ENCODE measurements around the gene AKIRIN2.
A peak's percentile ranks its signal among the peaks of the same experiment; 100 is the strongest.
"Not testable (repeated sequence)": the region's sequence is repeated elsewhere in the genome, so short reads cannot be mapped to it uniquely, and the experiment has no call there.

The AKIRIN2 gene

GRCh38 chr6:87692086-87692485 is 9.9 kb downstream of the AKIRIN2 start:
- H3K4me1 ChIP-seq (ENCODE audit: control insufficient read depth in 1 of 2, insufficient read depth in 1 of 2, low read depth in 1 of 2, low read length in 1 of 2): peaks cover 74 to 89% of the 10 kb centered on the region in 2 experiments
- H3K36me3 ChIP-seq: peaks cover 21% of the 10 kb centered on the region
- TF ChIP-seq CTCF (IDR thresholded peaks at IDR 0.05): no peak
- peak overlapping the region; percentile 98 for H3K27ac ChIP-seq
- H3K9me3 ChIP-seq: no peaks in the 10 kb centered on the region
- peak overlapping the region in 1 of 2 experiments; percentile 16 for H3K4me3 ChIP-seq (ENCODE audit: low read depth in 1 of 2, low read length in 1 of 2)
- H3K27me3 ChIP-seq: no peaks in the 10 kb centered on the region

- Histone ChIP-seq H3K27me3 (no peaks in the 10 kb centered on the region), H3K36me3 (peaks cover 13% of the 10 kb centered on the region), H3K4me1 (ENCODE audit: control insufficient read depth in 1 of 2, insufficient read depth in 1 of 2, low read depth in 1 of 2, low read length in 1 of 2) (peaks cover 67 to 84% of the 10 kb centered on the region in 2 experiments), H3K27ac (peak overlapping the region; percentile 98), H3K9me3 (no peaks in the 10 kb centered on the region), H3K4me3 (ENCODE audit: low read depth in 1 of 2, low read length in 1 of 2) (peak overlapping the region in 1 of 2 experiments; percentile 28)
- no peak for TF ChIP-seq CTCF (IDR thresholded peaks at IDR 0.05)
Observed at GRCh38 chr6:87690441-87690840, 11.6 kb downstream of the AKIRIN2 start.

GRCh38 chr6:87687893-87688292 is 14.1 kb downstream of the AKIRIN2 start:
- Histone ChIP-seq H3K27ac (peak overlapping the region; percentile 19), H3K4me1 (ENCODE audit: control insufficient read depth in 1 of 2, insufficient read depth in 1 of 2, low read depth in 1 of 2, low read length in 1 of 2) (peaks cover 58 to 80% of the 10 kb centered on the region in 2 experiments), H3K36me3 (peaks cover 13% of the 10 kb centered on the region)
- not testable (repeated sequence) for H3K9me3 ChIP-seq; H3K27me3 ChIP-seq; H3K4me3 ChIP-seq (ENCODE audit: low read depth in 1 of 2, low read length in 1 of 2)

GRCh38 chr6:87687296-87687695 is 14.7 kb downstream of the AKIRIN2 start:
- Histone ChIP-seq H3K36me3 (peaks cover 13% of the 10 kb centered on the region), H3K27ac (peak overlapping the region; percentile 28), H3K4me1 (ENCODE audit: control insufficient read depth in 1 of 2, insufficient read depth in 1 of 2, low read depth in 1 of 2, low read length in 1 of 2) (peaks cover 55 to 80% of the 10 kb centered on the region in 2 experiments), H3K9me3 (no peaks in the 10 kb centered on the region), H3K27me3 (no peaks in the 10 kb centered on the region), H3K4me3 (ENCODE audit: low read depth in 1 of 2, low read length in 1 of 2) (no peak overlapping the region)
- TF ChIP-seq CTCF (IDR thresholded peaks at IDR 0.05): no peak

- not testable (repeated sequence) for H3K4me3 ChIP-seq (ENCODE audit: low read depth in 1 of 2, low read length in 1 of 2); H3K27me3 ChIP-seq; H3K9me3 ChIP-seq
- Histone ChIP-seq H3K36me3 (peaks cover 13% of the 10 kb centered on the region), H3K4me1 (ENCODE audit: control insufficient read depth in 1 of 2, insufficient read depth in 1 of 2, low read depth in 1 of 2, low read length in 1 of 2) (peaks cover 49 to 75% of the 10 kb centered on the region in 2 experiments), H3K27ac (peak overlapping the region; percentile 50)
Observed at GRCh38 chr6:87686636-87687205, 15.3 kb downstream of the AKIRIN2 start.

- H3K9me3 ChIP-seq: no peaks in the 10 kb centered on the region
- peaks cover 33 to 58% of the 10 kb centered on the region in 2 experiments for H3K4me1 ChIP-seq (ENCODE audit: control insufficient read depth in 1 of 2, insufficient read depth in 1 of 2, low read depth in 1 of 2, low read length in 1 of 2)
Observed at GRCh38 chr6:87684895-87685654, 17.0 kb downstream of the AKIRIN2 start.

More at GRCh38 chr6:87684895-87685654, 17.0 kb downstream of the AKIRIN2 start:
- Histone ChIP-seq H3K36me3 (peaks cover 26% of the 10 kb centered on the region), H3K27ac (peak overlapping the region; percentile 50), H3K27me3 (no peaks in the 10 kb centered on the region), H3K4me3 (ENCODE audit: low read depth in 1 of 2, low read length in 1 of 2) (no peak overlapping the region)
- no peak for TF ChIP-seq CTCF (IDR thresholded peaks at IDR 0.05)

Measured in neutrophil (primary cell).